NB4 (cell line): Measurements from ENCODE around the gene ILK.

Source experiments
- MYC ChIP-seq: IDR thresholded peaks from 2 replicates; pipeline ENCODE4 v1.6.1; 2011; ENCODE audit warnings: low read depth, low read length
- TF ChIP-seq, protein P1 (sequence below): IDR thresholded peaks from 2 replicates; pipeline ENCODE4 v1.6.1; 2011; ENCODE audit warnings: low read depth, low read length
- TF ChIP-seq, protein P2 (sequence below): IDR thresholded peaks from one replicate; pipeline ENCODE4 v1.5.1; 2012; ENCODE audit warnings: low read depth, low read length

DNA sequence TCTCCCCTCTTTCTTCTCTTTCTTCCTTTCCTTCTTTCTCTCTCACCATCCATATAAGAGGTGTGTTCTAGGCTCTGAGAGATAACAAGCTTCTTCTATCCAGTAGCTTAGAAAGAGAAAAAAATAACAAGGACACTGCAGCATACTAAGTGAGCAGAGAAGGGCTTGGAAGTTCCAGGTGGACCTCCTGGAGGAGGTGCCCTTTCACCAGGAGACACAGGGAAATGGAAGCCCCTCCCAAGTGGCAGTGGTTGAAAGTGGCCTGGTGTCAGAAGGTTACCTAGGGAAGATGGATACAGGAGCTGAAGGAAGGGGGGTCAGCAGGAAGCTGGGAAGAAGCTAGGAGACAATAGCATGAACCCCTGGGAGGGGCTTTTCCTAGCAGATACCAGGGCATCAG, 46.5 kb downstream of the ILK start:
- TF ChIP-seq, protein P1, sequence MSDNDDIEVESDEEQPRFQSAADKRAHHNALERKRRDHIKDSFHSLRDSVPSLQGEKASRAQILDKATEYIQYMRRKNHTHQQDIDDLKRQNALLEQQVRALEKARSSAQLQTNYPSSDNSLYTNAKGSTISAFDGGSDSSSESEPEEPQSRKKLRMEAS, result no peak
- no peak for TF ChIP-seq MYC
- TF ChIP-seq, protein P2, sequence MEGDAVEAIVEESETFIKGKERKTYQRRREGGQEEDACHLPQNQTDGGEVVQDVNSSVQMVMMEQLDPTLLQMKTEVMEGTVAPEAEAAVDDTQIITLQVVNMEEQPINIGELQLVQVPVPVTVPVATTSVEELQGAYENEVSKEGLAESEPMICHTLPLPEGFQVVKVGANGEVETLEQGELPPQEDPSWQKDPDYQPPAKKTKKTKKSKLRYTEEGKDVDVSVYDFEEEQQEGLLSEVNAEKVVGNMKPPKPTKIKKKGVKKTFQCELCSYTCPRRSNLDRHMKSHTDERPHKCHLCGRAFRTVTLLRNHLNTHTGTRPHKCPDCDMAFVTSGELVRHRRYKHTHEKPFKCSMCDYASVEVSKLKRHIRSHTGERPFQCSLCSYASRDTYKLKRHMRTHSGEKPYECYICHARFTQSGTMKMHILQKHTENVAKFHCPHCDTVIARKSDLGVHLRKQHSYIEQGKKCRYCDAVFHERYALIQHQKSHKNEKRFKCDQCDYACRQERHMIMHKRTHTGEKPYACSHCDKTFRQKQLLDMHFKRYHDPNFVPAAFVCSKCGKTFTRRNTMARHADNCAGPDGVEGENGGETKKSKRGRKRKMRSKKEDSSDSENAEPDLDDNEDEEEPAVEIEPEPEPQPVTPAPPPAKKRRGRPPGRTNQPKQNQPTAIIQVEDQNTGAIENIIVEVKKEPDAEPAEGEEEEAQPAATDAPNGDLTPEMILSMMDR, result no peak
